SK-N-SH treated with all-trans-retinoic acid at 6 μM for 48 hours (cell line): ENCODE measurements around the gene DSCAM.

ENCODE experiments used
- ATAC-seq: fragments of 200-7000 bp; cut with Tn5 transposase; 3 replicates; pipeline ENCODE4 v1.9.1; 2020; ENCODE audit warnings: mild to moderate bottlenecking, moderate library complexity
- BACH2 ChIP-seq: fragments of 250-450 bp; sonication (Bioruptor Pico); IDR thresholded peaks from 2 replicates; pipeline ENCODE4 v1.9.0; 2021; ENCODE audit warnings: mild to moderate bottlenecking, borderline replicate concordance
- ESRRG ChIP-seq: fragments of 250-450 bp; sonication (Bioruptor Pico); IDR thresholded peaks from 2 replicates; pipeline ENCODE4 v1.6.1; 2021; ENCODE audit warnings: mild to moderate bottlenecking
- GLIS3 ChIP-seq: fragments of 250-450 bp; sonication (Bioruptor Pico); IDR thresholded peaks from 2 replicates; pipeline ENCODE4 v1.5.0; 2020; ENCODE audit warnings: mild to moderate bottlenecking, moderate library complexity
- ISL1 ChIP-seq: fragments of 250-450 bp; sonication (Bioruptor Pico); IDR thresholded peaks from 2 replicates; pipeline ENCODE4 v2.1.2; 2022; ENCODE audit warnings: mild to moderate bottlenecking, moderate library complexity
- OSR1 ChIP-seq: fragments of 250-450 bp; sonication (Bioruptor Pico); IDR thresholded peaks from 2 replicates; pipeline ENCODE4 v1.8.0; 2022; ENCODE audit warnings: moderate library complexity, mild to moderate bottlenecking, inconsistent platforms
- PPARA ChIP-seq: fragments of 250-450 bp; sonication (Bioruptor Pico); IDR thresholded peaks from 2 replicates; pipeline ENCODE4 v1.5.0; 2020; ENCODE audit warnings: mild to moderate bottlenecking, borderline replicate concordance
- SNAI2 ChIP-seq: fragments of 250-450 bp; sonication (Bioruptor Pico); IDR thresholded peaks from 2 replicates; pipeline ENCODE4 v1.5.0; 2020; ENCODE audit warnings: mild to moderate bottlenecking, moderate library complexity
- TCF4 ChIP-seq: fragments of 250-450 bp; sonication (Bioruptor Pico); IDR thresholded peaks from 2 replicates; pipeline ENCODE4 v1.8.0; 2021; ENCODE audit warnings: mild to moderate bottlenecking, moderate library complexity, borderline replicate concordance
- TOX ChIP-seq: fragments of 250-450 bp; sonication (Bioruptor Pico); IDR thresholded peaks from 2 replicates; pipeline ENCODE4 v1.8.0; 2021; ENCODE audit warnings: mild to moderate bottlenecking, moderate library complexity, borderline replicate concordance
- ZC3H10 ChIP-seq: fragments of 250-450 bp; sonication (Bioruptor Pico); IDR thresholded peaks from 2 replicates; pipeline ENCODE4 v1.5.1; 2021; ENCODE audit warnings: mild to moderate bottlenecking, moderate library complexity
- ZFP3 ChIP-seq: fragments of 250-450 bp; sonication (Bioruptor Pico); IDR thresholded peaks from 2 replicates; pipeline ENCODE4 v1.5.0; 2020; ENCODE audit warnings: mild to moderate bottlenecking, moderate library complexity
- ZNF565 ChIP-seq: fragments of 450-650 bp; formaldehyde crosslinking; conservative IDR thresholded peaks from 2 replicates; pipeline ENCODE4 v1.5.0; 2020; ENCODE audit warnings: low read depth, mild to moderate bottlenecking, moderate library complexity
- ZNF70 ChIP-seq: fragments of 450-650 bp; formaldehyde crosslinking; IDR thresholded peaks from 2 replicates; pipeline ENCODE4 v1.5.0; 2020; ENCODE audit warnings: mild to moderate bottlenecking, moderate library complexity
- TF ChIP-seq, protein P1 (sequence below): fragments of 250-450 bp; sonication (Bioruptor Pico); IDR thresholded peaks from 2 replicates; pipeline ENCODE4 v1.5.0; 2020; ENCODE audit warnings: mild to moderate bottlenecking, moderate library complexity
- TF ChIP-seq, protein P2 (sequence below): fragments of 250-450 bp; sonication (Bioruptor Pico); IDR thresholded peaks from 2 replicates; pipeline ENCODE4 v1.5.1; 2020; ENCODE audit warnings: low read depth, mild to moderate bottlenecking, moderate library complexity
- TF ChIP-seq, protein P3 (sequence below): fragments of 250-450 bp; sonication (Bioruptor Pico); IDR thresholded peaks from 2 replicates; pipeline ENCODE4 v1.8.0; 2020; ENCODE audit warnings: mild to moderate bottlenecking, moderate library complexity, borderline replicate concordance
- TF ChIP-seq, protein P4 (sequence below): fragments of 250-450 bp; sonication (Bioruptor Pico); IDR thresholded peaks from 2 replicates; pipeline ENCODE4 v1.8.0; 2021; ENCODE audit warnings: low read depth, mild to moderate bottlenecking, moderate library complexity, borderline replicate concordance
- TF ChIP-seq, protein P5 (sequence below): fragments of 250-450 bp; sonication (Bioruptor Pico); IDR thresholded peaks from 2 replicates; pipeline ENCODE4 v1.5.1; 2021; ENCODE audit warnings: mild to moderate bottlenecking, moderate library complexity

Gene DSCAM

DNA sequence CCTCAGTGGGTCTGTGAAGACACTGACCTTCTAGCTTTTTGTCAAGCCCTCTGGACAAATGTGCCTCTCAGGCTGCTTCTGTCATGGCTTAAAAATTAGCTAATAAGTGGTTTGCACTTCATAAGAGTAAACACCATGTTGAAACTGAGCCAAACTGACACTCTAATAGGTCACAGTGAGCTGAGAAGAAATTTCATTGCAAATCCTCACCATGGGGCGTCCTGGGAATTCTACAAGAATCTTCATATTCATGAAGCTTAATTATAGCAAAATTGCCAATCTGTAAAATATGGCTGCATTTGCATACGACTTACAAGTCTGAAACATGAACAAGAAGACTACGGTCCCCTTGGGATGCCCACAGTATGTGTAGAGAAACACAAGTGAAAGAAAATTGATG is 188.6 kb downstream of the DSCAM start:
- ATAC-seq = no peak
- TF ChIP-seq, protein P1, sequence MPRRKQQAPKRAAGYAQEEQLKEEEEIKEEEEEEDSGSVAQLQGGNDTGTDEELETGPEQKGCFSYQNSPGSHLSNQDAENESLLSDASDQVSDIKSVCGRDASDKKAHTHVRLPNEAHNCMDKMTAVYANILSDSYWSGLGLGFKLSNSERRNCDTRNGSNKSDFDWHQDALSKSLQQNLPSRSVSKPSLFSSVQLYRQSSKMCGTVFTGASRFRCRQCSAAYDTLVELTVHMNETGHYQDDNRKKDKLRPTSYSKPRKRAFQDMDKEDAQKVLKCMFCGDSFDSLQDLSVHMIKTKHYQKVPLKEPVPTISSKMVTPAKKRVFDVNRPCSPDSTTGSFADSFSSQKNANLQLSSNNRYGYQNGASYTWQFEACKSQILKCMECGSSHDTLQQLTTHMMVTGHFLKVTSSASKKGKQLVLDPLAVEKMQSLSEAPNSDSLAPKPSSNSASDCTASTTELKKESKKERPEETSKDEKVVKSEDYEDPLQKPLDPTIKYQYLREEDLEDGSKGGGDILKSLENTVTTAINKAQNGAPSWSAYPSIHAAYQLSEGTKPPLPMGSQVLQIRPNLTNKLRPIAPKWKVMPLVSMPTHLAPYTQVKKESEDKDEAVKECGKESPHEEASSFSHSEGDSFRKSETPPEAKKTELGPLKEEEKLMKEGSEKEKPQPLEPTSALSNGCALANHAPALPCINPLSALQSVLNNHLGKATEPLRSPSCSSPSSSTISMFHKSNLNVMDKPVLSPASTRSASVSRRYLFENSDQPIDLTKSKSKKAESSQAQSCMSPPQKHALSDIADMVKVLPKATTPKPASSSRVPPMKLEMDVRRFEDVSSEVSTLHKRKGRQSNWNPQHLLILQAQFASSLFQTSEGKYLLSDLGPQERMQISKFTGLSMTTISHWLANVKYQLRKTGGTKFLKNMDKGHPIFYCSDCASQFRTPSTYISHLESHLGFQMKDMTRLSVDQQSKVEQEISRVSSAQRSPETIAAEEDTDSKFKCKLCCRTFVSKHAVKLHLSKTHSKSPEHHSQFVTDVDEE = no peak
- TF ChIP-seq OSR1 (CRISPR knock-in tag) (no peak), ZNF70 (CRISPR knock-in tag) (no peak)

DNA sequence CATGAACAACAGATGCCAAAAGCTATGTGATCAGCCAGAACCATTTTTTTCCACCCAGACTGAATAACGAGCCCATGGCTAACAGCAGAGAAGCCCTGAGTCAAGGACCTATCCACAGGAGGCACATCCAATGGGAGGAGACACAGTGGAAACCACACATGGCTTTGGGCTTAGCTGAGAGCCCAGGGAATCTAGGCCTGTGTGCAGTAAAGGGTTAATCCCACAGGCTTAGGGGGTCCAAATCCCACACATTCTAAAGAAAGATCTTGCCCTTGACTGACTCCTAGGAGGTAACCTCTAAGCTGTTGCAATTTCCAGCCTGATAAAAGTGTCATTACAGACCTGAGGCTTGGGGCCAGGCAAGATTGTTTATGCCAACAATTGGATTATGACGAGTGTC is 194.5 kb downstream of the DSCAM start:
- TF ChIP-seq GLIS3 (CRISPR knock-in tag) (no peak), ZFP3 (CRISPR knock-in tag) (no peak), BACH2 (no peak), PPARA (no peak), ZNF565 (CRISPR knock-in tag) (no peak), ZC3H10 (CRISPR knock-in tag) (no peak)
- TF ChIP-seq, protein P1 = no peak
- TF ChIP-seq, protein P2, sequence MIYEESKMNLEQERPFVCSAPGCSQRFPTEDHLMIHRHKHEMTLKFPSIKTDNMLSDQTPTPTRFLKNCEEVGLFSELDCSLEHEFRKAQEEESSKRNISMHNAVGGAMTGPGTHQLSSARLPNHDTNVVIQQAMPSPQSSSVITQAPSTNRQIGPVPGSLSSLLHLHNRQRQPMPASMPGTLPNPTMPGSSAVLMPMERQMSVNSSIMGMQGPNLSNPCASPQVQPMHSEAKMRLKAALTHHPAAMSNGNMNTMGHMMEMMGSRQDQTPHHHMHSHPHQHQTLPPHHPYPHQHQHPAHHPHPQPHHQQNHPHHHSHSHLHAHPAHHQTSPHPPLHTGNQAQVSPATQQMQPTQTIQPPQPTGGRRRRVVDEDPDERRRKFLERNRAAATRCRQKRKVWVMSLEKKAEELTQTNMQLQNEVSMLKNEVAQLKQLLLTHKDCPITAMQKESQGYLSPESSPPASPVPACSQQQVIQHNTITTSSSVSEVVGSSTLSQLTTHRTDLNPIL (CRISPR knock-in tag) = no peak
- TF ChIP-seq, protein P3, sequence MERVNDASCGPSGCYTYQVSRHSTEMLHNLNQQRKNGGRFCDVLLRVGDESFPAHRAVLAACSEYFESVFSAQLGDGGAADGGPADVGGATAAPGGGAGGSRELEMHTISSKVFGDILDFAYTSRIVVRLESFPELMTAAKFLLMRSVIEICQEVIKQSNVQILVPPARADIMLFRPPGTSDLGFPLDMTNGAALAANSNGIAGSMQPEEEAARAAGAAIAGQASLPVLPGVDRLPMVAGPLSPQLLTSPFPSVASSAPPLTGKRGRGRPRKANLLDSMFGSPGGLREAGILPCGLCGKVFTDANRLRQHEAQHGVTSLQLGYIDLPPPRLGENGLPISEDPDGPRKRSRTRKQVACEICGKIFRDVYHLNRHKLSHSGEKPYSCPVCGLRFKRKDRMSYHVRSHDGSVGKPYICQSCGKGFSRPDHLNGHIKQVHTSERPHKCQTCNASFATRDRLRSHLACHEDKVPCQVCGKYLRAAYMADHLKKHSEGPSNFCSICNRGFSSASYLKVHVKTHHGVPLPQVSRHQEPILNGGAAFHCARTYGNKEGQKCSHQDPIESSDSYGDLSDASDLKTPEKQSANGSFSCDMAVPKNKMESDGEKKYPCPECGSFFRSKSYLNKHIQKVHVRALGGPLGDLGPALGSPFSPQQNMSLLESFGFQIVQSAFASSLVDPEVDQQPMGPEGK (CRISPR knock-in tag) = no peak
- TF ChIP-seq, protein P4, sequence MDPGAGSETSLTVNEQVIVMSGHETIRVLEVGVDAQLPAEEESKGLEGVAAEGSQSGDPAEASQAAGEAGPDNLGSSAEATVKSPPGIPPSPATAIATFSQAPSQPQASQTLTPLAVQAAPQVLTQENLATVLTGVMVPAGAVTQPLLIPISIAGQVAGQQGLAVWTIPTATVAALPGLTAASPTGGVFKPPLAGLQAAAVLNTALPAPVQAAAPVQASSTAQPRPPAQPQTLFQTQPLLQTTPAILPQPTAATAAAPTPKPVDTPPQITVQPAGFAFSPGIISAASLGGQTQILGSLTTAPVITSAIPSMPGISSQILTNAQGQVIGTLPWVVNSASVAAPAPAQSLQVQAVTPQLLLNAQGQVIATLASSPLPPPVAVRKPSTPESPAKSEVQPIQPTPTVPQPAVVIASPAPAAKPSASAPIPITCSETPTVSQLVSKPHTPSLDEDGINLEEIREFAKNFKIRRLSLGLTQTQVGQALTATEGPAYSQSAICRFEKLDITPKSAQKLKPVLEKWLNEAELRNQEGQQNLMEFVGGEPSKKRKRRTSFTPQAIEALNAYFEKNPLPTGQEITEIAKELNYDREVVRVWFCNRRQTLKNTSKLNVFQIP (CRISPR knock-in tag) = no peak
- ATAC-seq = no peak

DNA sequence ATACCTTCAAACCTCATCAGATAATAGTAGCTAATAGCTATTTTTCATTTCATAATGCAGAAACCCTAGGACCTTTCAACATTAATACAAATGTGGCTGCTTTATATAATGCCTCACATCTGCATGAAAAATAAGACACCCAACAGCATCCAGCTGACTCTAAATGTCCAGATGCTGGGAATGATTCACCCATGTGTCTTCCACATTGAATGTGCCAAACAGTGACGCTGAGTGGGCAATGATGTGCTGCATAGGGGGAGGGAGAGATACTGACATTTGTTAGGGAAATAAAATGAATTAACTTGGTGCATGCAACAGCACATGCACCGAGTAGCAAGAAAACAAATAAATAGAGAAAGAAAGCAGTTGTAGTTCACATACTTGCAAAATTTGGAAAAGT is 199.3 kb downstream of the DSCAM start:
- TF ChIP-seq OSR1 (CRISPR knock-in tag) (no peak), ZNF70 (CRISPR knock-in tag) (no peak)
- TF ChIP-seq, protein P3 (CRISPR knock-in tag) = no peak
- ATAC-seq = no peak

DNA sequence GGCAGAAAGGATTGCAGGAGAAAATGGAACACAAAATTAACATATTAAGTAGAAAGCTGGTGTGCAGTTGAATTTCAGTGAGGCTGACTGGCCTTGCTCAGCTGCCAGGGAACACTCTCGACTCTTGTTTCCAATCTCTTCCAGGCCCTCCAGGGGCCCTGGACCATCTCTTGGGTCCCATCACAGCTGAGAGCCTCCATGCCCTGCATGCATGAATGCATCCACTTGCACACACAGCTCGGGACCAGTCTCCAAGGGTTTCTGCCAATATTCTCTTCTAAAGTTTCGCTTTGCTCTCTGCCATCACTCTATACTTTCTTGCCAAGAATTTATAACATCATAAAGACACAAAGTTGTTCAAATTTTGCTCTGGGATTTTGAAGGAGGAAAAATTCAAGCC is 200.3 kb downstream of the DSCAM start:
- no peak for ATAC-seq
- no peak for TF ChIP-seq BACH2
- TF ChIP-seq OSR1 (CRISPR knock-in tag) = no peak
- TF ChIP-seq, protein P5, sequence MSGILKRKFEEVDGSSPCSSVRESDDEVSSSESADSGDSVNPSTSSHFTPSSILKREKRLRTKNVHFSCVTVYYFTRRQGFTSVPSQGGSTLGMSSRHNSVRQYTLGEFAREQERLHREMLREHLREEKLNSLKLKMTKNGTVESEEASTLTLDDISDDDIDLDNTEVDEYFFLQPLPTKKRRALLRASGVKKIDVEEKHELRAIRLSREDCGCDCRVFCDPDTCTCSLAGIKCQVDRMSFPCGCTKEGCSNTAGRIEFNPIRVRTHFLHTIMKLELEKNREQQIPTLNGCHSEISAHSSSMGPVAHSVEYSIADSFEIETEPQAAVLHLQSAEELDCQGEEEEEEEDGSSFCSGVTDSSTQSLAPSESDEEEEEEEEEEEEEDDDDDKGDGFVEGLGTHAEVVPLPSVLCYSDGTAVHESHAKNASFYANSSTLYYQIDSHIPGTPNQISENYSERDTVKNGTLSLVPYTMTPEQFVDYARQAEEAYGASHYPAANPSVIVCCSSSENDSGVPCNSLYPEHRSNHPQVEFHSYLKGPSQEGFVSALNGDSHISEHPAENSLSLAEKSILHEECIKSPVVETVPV (CRISPR knock-in tag) = no peak
- TF ChIP-seq PPARA = no peak
- TF ChIP-seq ZC3H10 (CRISPR knock-in tag) = no peak
- no peak for TF ChIP-seq ESRRG
- no peak for TF ChIP-seq ISL1
- TF ChIP-seq TOX (CRISPR knock-in tag) = no peak
- TF ChIP-seq, protein P3 (CRISPR knock-in tag) = no peak
- no peak for TF ChIP-seq SNAI2 (CRISPR knock-in tag)
- TF ChIP-seq ZFP3 (CRISPR knock-in tag) = no peak
- TF ChIP-seq TCF4 (CRISPR knock-in tag) = no peak
